Caco-2 (cell line): ENCODE results near the gene STON2. TPM values are rescaled to one million over a fixed set of nuclear protein-coding genes. Genes with fewer than 3 reads are reported as not detected.

Experiments used
- BruUV-seq: library from RNA; stranded (reverse); fragments of 400-500 nt; replicated peaks from 2 replicates; lab custom pipeline; 2021; lab: Mats Ljungman, UMichigan
- CTCF ChIA-PET: fragments of 300-600 bp; sonication (Branson Sonifier 250); formaldehyde crosslinking; loops from one replicate; lab custom pipeline; 2022; ENCODE audit warnings: antibody characterized with exemption; lab: Charles Lee
- POLR2A ChIA-PET: fragments of 300-600 bp; sonication (Branson Sonifier 250); formaldehyde crosslinking; loops from one replicate; lab custom pipeline; 2022; ENCODE audit warnings: antibody characterized with exemption; lab: Charles Lee
- DNase-seq, 2 experiments: peaks; one replicate each; pipeline versions ENCODE4 v3.0.0 to v3.0.0-alpha.2; 2020 to 2022
- H3K27me3 ChIP-seq: replicated peaks from 2 replicates; pipeline ENCODE4 v1.6.0; 2011; ENCODE audit warnings: low read length; ENCODE audit not compliant: control insufficient read depth, insufficient read depth
- H3K36me3 ChIP-seq: 2 replicates; pipeline ENCODE4 v1.5.1; 2011; ENCODE audit warnings: low read length; ENCODE audit not compliant: control insufficient read depth, insufficient read depth
- H3K4me1 ChIP-seq: fragments of 250-450 bp; sonication (Bioruptor Pico); 2 replicates; pipeline ENCODE4 v1.5.1; 2020; ENCODE audit warnings: mild to moderate bottlenecking
- H3K4me3 ChIP-seq: 2 replicates; pipeline ENCODE4 v1.5.1; 2011; ENCODE audit warnings: low read depth, mild to moderate bottlenecking, control low read depth, low read length
- H3K9me3 ChIP-seq: fragments of 250-450 bp; sonication (Bioruptor Pico); 2 replicates; pipeline ENCODE4 v1.5.1; 2020; ENCODE audit warnings: mild to moderate bottlenecking, moderate library complexity
- H3K27ac Mint-ChIP-seq: one replicate; pipeline ENCODE4 v1.8.0; 2022; ENCODE audit warnings: mixed read lengths; ENCODE audit not compliant: unreplicated experiment
- H3K27me3 Mint-ChIP-seq: one replicate; pipeline ENCODE4 v1.8.0; 2022; ENCODE audit warnings: mixed read lengths; ENCODE audit not compliant: insufficient read depth, unreplicated experiment
- H3K36me3 Mint-ChIP-seq: one replicate; pipeline ENCODE4 v1.8.0; 2022; ENCODE audit warnings: mild to moderate bottlenecking, mixed read lengths; ENCODE audit not compliant: insufficient read depth, unreplicated experiment
- H3K4me1 Mint-ChIP-seq: one replicate; pipeline ENCODE4 v1.8.0; 2022; ENCODE audit warnings: low read depth, mixed read lengths; ENCODE audit not compliant: unreplicated experiment
- H3K4me3 Mint-ChIP-seq: one replicate; pipeline ENCODE4 v1.8.0; 2022; ENCODE audit warnings: mild to moderate bottlenecking, moderate library complexity, mixed read lengths; ENCODE audit not compliant: unreplicated experiment
- H3K9me3 Mint-ChIP-seq: one replicate; pipeline ENCODE4 v1.8.0; 2022; ENCODE audit warnings: mixed read lengths; ENCODE audit not compliant: unreplicated experiment
- CTCF ChIP-seq, 2 experiments: fragments of 200-600 bp in 1 of 2; IDR thresholded peaks; 1 replicate in 1 of 2; 2 replicates in 1 of 2; pipeline versions ENCODE4 v1.5.1 to v1.8.0; 2011 to 2022; ENCODE audit warnings: antibody characterized with exemption in 1 of 2, control low read depth in 1 of 2, inconsistent platforms in 1 of 2, low read depth in 1 of 2, low read length in 1 of 2, mild to moderate bottlenecking in 1 of 2, moderate library complexity in 1 of 2; ENCODE audit not compliant: insufficient read depth in 1 of 2, severe bottlenecking in 1 of 2, unreplicated experiment in 1 of 2
- intact Hi-C: fragments of 100-400 bp; cut with micrococcal nuclease; formaldehyde crosslinking; loops from one replicate; pipeline ENCODE4 v1.10.0; 2022; ENCODE audit not compliant: unreplicated experiment
- total RNA-seq: library from RNA; stranded (reverse); gene quantifications from 2 replicates; pipeline ENCODE4 v1.2.3, GENCODE V29; 2022

STON2 gene
- total RNA-seq, 1 experiment from 2014 or later = 43.5 TPM

GRCh38 chr14:81220580-81220829 is 179.6 kb downstream of the STON2 start:
- H3K36me3 Mint-ChIP-seq = peaks cover 37% of the 10 kb centered on the region
- peaks cover 9% of the 10 kb centered on the region for H3K4me1 Mint-ChIP-seq
- H3K27me3 ChIP-seq = no peaks in the 10 kb centered on the region
- H3K4me1 ChIP-seq = peaks cover 23% of the 10 kb centered on the region
- intact Hi-C loops = loop anchor here (1.0 to 5.0 kb wide), 4 partner anchors 216 to 312 kb away; partner anchors contain the start of gene SEL1L
- no peaks in the 10 kb centered on the region; the same call in 1 of the 2 replicates for H3K36me3 ChIP-seq
- CTCF ChIA-PET = no interaction called here
- no peak for TF ChIP-seq CTCF (IDR thresholded peaks at IDR 0.05; ENCODE audit: insufficient read depth in 1 of 2, low read depth in 1 of 2, low read length in 1 of 2, severe bottlenecking in 1 of 2, unreplicated experiment in 1 of 2)
- peak overlapping the region; percentile 97 for H3K4me3 Mint-ChIP-seq
- no peaks in the 10 kb centered on the region for H3K9me3 Mint-ChIP-seq
- no peak for DNase-seq
- peaks cover 3% of the 10 kb centered on the region for H3K27me3 Mint-ChIP-seq
- peak overlapping the region; percentile 77 for H3K4me3 ChIP-seq
- POLR2A ChIA-PET = interaction anchor here (0.6 to 1.6 kb wide), 7 partner anchors 33 to 314 kb away, joined by 3 to 15 read pairs (median 5); partner anchors contain the start of gene SEL1L
- peak overlapping the region; percentile 98 for H3K27ac Mint-ChIP-seq
- BruUV-seq = no TSS peak
- H3K9me3 ChIP-seq = no peaks in the 10 kb centered on the region

- Histone ChIP-seq H3K27me3 (no peaks in the 10 kb centered on the region), H3K4me1 (peaks cover 23% of the 10 kb centered on the region), H3K9me3 (no peaks in the 10 kb centered on the region), H3K4me3 (peak overlapping the region; percentile 77), H3K36me3 (no peaks in the 10 kb centered on the region; the same call in 1 of the 2 replicates)
- H3K27ac Mint-ChIP-seq = peak overlapping the region; percentile 98
- peak overlapping the region; percentile 97 for H3K4me3 Mint-ChIP-seq
- no peaks in the 10 kb centered on the region for H3K9me3 Mint-ChIP-seq
- DNase-seq = peak in 1 of 2 experiments; percentile 45
- H3K27me3 Mint-ChIP-seq = peaks cover 3% of the 10 kb centered on the region
- POLR2A ChIA-PET = interaction anchor here (0.6 to 1.6 kb wide), 7 partner anchors 48 to 314 kb away, joined by 3 to 15 read pairs (median 5); partner anchors contain the start of gene SEL1L
- CTCF ChIA-PET = interaction anchor here (0.9 to 1.0 kb wide), 2 partner anchors 49 to 216 kb away, joined by 3 to 6 read pairs; no protein-coding TSS in a partner anchor
- BruUV-seq = TSS peak; percentile 88
- no peak for TF ChIP-seq CTCF (IDR thresholded peaks at IDR 0.05; ENCODE audit: insufficient read depth in 1 of 2, low read depth in 1 of 2, low read length in 1 of 2, severe bottlenecking in 1 of 2, unreplicated experiment in 1 of 2)
- H3K4me1 Mint-ChIP-seq = peaks cover 9% of the 10 kb centered on the region
- H3K36me3 Mint-ChIP-seq = peaks cover 43% of the 10 kb centered on the region
- intact Hi-C loops = loop anchor here (1.0 to 5.0 kb wide), 4 partner anchors 217 to 312 kb away; partner anchors contain the start of gene SEL1L
Observed at GRCh38 chr14:81219759-81220579, 180.2 kb downstream of the STON2 start.

GRCh38 chr14:81219210-81219758 is 180.8 kb downstream of the STON2 start:
- intact Hi-C loops = no loop called here
- H3K27me3 ChIP-seq = no peaks in the 10 kb centered on the region
- Mint-ChIP-seq H3K27me3 (peaks cover 3% of the 10 kb centered on the region), H3K27ac (peak overlapping the region; percentile 98), H3K4me3 (peak overlapping the region; percentile 97), H3K9me3 (no peaks in the 10 kb centered on the region), H3K4me1 (peaks cover 9% of the 10 kb centered on the region), H3K36me3 (peaks cover 47% of the 10 kb centered on the region)
- BruUV-seq = TSS peak; percentile 35
- POLR2A ChIA-PET = interaction anchor here (0.6 to 1.2 kb wide), 5 partner anchors 49 to 342 kb away, joined by 3 to 5 read pairs (median 4); no protein-coding TSS in a partner anchor
- peaks cover 23% of the 10 kb centered on the region for H3K4me1 ChIP-seq
- no peak for TF ChIP-seq CTCF (IDR thresholded peaks at IDR 0.05; ENCODE audit: insufficient read depth in 1 of 2, low read depth in 1 of 2, low read length in 1 of 2, severe bottlenecking in 1 of 2, unreplicated experiment in 1 of 2)
- no peaks in the 10 kb centered on the region for H3K9me3 ChIP-seq
- H3K36me3 ChIP-seq = no peaks in the 10 kb centered on the region; the same call in 1 of the 2 replicates
- CTCF ChIA-PET = interaction anchor here (0.7 to 1.0 kb wide), 3 partner anchors 50 to 232 kb away, joined by 3 to 6 read pairs (median 3); no protein-coding TSS in a partner anchor
- H3K4me3 ChIP-seq = peak overlapping the region; percentile 77
- DNase-seq = peak; percentile 93 to 94
